ENCODE data around the gene SOBP.

SOBP gene

GRCh38 chr6:107614828-107615227, 124.9 kb downstream of the SOBP start:
- Mint-ChIP-seq H3K27ac (peak overlapping the region; percentile 2), H3K9me3 (no peaks in the 10 kb centered on the region), H3K36me3 (ENCODE audit: low read depth) (peaks cover 39% of the 10 kb centered on the region), H3K27me3 (ENCODE audit: low read depth, poor library complexity) (peaks cover 1% of the 10 kb centered on the region), H3K4me1 (peaks cover 81% of the 10 kb centered on the region), H3K4me3 (no peak overlapping the region)
- no peak for DNase-seq
- no peak for TF ChIP-seq CTCF (IDR thresholded peaks at IDR 0.05)

- H3K27me3 Mint-ChIP-seq (ENCODE audit: low read depth, poor library complexity): no peaks in the 10 kb centered on the region
- peak overlapping the region; percentile 39 for H3K4me3 Mint-ChIP-seq
- no peak for TF ChIP-seq CTCF (IDR thresholded peaks at IDR 0.05)
- no peaks in the 10 kb centered on the region for H3K9me3 Mint-ChIP-seq
- peaks cover 81% of the 10 kb centered on the region for H3K4me1 Mint-ChIP-seq
- H3K27ac Mint-ChIP-seq: peak overlapping the region; percentile 94
- peaks cover 37% of the 10 kb centered on the region for H3K36me3 Mint-ChIP-seq (ENCODE audit: low read depth)
- DNase-seq: no peak
Observed at GRCh38 chr6:107616775-107617174, 126.9 kb downstream of the SOBP start.

GRCh38 chr6:107617341-107617932, 127.5 kb downstream of the SOBP start:
- Mint-ChIP-seq H3K27me3 (ENCODE audit: low read depth, poor library complexity) (no peaks in the 10 kb centered on the region), H3K4me3 (no peak overlapping the region), H3K9me3 (no peaks in the 10 kb centered on the region), H3K4me1 (peaks cover 77% of the 10 kb centered on the region), H3K27ac (peak overlapping the region; percentile 94), H3K36me3 (ENCODE audit: low read depth) (peaks cover 37% of the 10 kb centered on the region)
- no peak for TF ChIP-seq CTCF (IDR thresholded peaks at IDR 0.05)
- DNase-seq: no peak

GRCh38 chr6:107618672-107619071, 128.8 kb downstream of the SOBP start:
- peaks cover 77% of the 10 kb centered on the region for H3K4me1 Mint-ChIP-seq
- peak overlapping the region; percentile 89 for H3K27ac Mint-ChIP-seq
- H3K27me3 Mint-ChIP-seq (ENCODE audit: low read depth, poor library complexity): no peaks in the 10 kb centered on the region
- H3K4me3 Mint-ChIP-seq: peak overlapping the region; percentile 22
- H3K9me3 Mint-ChIP-seq: no peaks in the 10 kb centered on the region
- peaks cover 37% of the 10 kb centered on the region for H3K36me3 Mint-ChIP-seq (ENCODE audit: low read depth)
- no peak for DNase-seq
- TF ChIP-seq CTCF (IDR thresholded peaks at IDR 0.05): no peak

- Mint-ChIP-seq H3K4me1 (peaks cover 73% of the 10 kb centered on the region), H3K4me3 (no peak overlapping the region), H3K27me3 (ENCODE audit: low read depth, poor library complexity) (no peaks in the 10 kb centered on the region), H3K36me3 (ENCODE audit: low read depth) (peaks cover 48% of the 10 kb centered on the region), H3K27ac (peak overlapping the region; percentile 65), H3K9me3 (no peaks in the 10 kb centered on the region)
- DNase-seq: no peak
- TF ChIP-seq CTCF (IDR thresholded peaks at IDR 0.05): no peak
Observed at GRCh38 chr6:107620732-107621131, 130.8 kb downstream of the SOBP start.

GRCh38 chr6:107621229-107621937, 131.5 kb downstream of the SOBP start:
- H3K4me1 Mint-ChIP-seq: peaks cover 73% of the 10 kb centered on the region
- H3K27ac Mint-ChIP-seq: peak overlapping the region; percentile 62
- no peak for TF ChIP-seq CTCF (IDR thresholded peaks at IDR 0.05)
- no peaks in the 10 kb centered on the region for H3K27me3 Mint-ChIP-seq (ENCODE audit: low read depth, poor library complexity)
- no peaks in the 10 kb centered on the region for H3K9me3 Mint-ChIP-seq
- no peak overlapping the region for H3K4me3 Mint-ChIP-seq
- H3K36me3 Mint-ChIP-seq (ENCODE audit: low read depth): peaks cover 55% of the 10 kb centered on the region
- no peak for DNase-seq

All from nephron progenitor cell (in vitro differentiated cells).